Liver (tissue), 3 donors: ENCODE data around the gene SLC12A8.

Experiments used
- EGR1 ChIP-seq, 2 donors: IDR thresholded peaks; 2 replicates each; pipeline ENCODE4 v1.6.1; 2016 to 2018; ENCODE audit warnings: antibody characterized with exemption in 2 of 2, low read depth in 2 of 2
- RAD21 ChIP-seq, 2 donors: IDR thresholded peaks; 2 replicates each; pipeline ENCODE4 v1.6.1; 2016; ENCODE audit warnings: antibody characterized with exemption in 2 of 2, mild to moderate bottlenecking in 2 of 2
- TF ChIP-seq, protein P1 (sequence below): fragments of 150-350 bp; IDR thresholded peaks from 2 replicates; pipeline ENCODE4 v1.5.1; 2017; ENCODE audit warnings: improper control_type of control experiment, low read depth, low read length; ENCODE audit not compliant: missing input control
- TF ChIP-seq, protein P2 (sequence below): IDR thresholded peaks from 2 replicates; pipeline ENCODE4 v1.6.1; 2016; ENCODE audit warnings: antibody characterized with exemption
- TF ChIP-seq, protein P3 (sequence below): IDR thresholded peaks from 2 replicates; pipeline ENCODE4 v1.6.1; 2016; ENCODE audit warnings: antibody characterized with exemption
- donor health status: healthy.
- donor health status: healthy.

DNA sequence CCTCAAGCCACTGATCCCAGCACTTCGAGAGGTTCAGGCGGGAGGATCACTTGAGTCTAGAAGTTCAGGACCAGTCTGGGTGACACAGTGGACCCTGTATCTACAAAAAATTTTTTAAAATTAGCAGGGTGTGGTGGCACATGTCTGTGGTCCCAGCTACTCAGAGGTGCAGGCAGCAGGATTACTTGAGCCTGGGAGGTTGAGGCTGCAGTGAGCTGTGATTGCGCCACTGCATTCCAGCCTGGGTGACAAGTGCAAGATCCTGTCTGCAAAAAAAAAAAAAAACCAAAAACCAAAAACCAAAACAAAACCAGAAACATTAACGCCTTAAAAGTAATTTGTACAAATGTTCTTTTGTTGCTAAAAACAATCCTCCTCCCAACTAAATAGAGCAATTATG lies 27.9 kb upstream of the SLC12A8 start:
- TF ChIP-seq, protein P1, sequence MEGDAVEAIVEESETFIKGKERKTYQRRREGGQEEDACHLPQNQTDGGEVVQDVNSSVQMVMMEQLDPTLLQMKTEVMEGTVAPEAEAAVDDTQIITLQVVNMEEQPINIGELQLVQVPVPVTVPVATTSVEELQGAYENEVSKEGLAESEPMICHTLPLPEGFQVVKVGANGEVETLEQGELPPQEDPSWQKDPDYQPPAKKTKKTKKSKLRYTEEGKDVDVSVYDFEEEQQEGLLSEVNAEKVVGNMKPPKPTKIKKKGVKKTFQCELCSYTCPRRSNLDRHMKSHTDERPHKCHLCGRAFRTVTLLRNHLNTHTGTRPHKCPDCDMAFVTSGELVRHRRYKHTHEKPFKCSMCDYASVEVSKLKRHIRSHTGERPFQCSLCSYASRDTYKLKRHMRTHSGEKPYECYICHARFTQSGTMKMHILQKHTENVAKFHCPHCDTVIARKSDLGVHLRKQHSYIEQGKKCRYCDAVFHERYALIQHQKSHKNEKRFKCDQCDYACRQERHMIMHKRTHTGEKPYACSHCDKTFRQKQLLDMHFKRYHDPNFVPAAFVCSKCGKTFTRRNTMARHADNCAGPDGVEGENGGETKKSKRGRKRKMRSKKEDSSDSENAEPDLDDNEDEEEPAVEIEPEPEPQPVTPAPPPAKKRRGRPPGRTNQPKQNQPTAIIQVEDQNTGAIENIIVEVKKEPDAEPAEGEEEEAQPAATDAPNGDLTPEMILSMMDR: no peak
- TF ChIP-seq EGR1 (IDR thresholded peaks at IDR 0.05; ENCODE audit: low read depth in 2 of 2) (no peak), RAD21 (IDR thresholded peaks at IDR 0.05) (no peak)
- TF ChIP-seq, protein P2, sequence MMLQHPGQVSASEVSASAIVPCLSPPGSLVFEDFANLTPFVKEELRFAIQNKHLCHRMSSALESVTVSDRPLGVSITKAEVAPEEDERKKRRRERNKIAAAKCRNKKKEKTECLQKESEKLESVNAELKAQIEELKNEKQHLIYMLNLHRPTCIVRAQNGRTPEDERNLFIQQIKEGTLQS: no peak
- TF ChIP-seq, protein P3, sequence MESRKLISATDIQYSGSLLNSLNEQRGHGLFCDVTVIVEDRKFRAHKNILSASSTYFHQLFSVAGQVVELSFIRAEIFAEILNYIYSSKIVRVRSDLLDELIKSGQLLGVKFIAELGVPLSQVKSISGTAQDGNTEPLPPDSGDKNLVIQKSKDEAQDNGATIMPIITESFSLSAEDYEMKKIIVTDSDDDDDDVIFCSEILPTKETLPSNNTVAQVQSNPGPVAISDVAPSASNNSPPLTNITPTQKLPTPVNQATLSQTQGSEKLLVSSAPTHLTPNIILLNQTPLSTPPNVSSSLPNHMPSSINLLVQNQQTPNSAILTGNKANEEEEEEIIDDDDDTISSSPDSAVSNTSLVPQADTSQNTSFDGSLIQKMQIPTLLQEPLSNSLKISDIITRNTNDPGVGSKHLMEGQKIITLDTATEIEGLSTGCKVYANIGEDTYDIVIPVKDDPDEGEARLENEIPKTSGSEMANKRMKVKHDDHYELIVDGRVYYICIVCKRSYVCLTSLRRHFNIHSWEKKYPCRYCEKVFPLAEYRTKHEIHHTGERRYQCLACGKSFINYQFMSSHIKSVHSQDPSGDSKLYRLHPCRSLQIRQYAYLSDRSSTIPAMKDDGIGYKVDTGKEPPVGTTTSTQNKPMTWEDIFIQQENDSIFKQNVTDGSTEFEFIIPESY: no peak
